ENCODE measurements around the gene BAIAP2.

- TF ChIP-seq EZH2 (IDR thresholded peaks at IDR 0.05; ENCODE audit: borderline replicate concordance, insufficient read depth, low read length, poor library complexity, severe bottlenecking), result no peak
- no peak for TF ChIP-seq CTCF (IDR thresholded peaks at IDR 0.05; ENCODE audit: poor library complexity, severe bottlenecking)
- no peak for TF ChIP-seq TAF1 (IDR thresholded peaks at IDR 0.05; ENCODE audit: low read depth)
- TF ChIP-seq POLR2AphosphoS5 (IDR thresholded peaks at IDR 0.05), result no peak
- TF ChIP-seq MXI1 (conservative IDR thresholded peaks at IDR 0.05; ENCODE audit: poor library complexity, severe bottlenecking), result no peak
Measured at GRCh38 chr17:81039096-81039495, 4.1 kb downstream of the BAIAP2 start.
